GM23248 (cell line): Measurements from ENCODE around the gene CUEDC2. TPM values are rescaled to one million over a fixed set of nuclear protein-coding genes. Genes with fewer than 3 reads are reported as not detected.
A peak's percentile ranks its signal among the peaks of the same experiment; 100 is the strongest.

Source experiments
- DNase-seq: peaks from one replicate; pipeline ENCODE4 v3.0.0-alpha.2; 2015
- H2AFZ ChIP-seq: fragments of 200-600 bp; sonication (generic); 2 replicates; pipeline ENCODE4 v1.6.1; 2016; ENCODE audit warnings: antibody characterized with exemption
- H3F3A ChIP-seq: fragments of 200-600 bp; sonication (generic); 2 replicates; pipeline ENCODE4 v1.6.1; 2016; ENCODE audit warnings: mild to moderate bottlenecking, antibody characterized with exemption, mixed run types; ENCODE audit not compliant: insufficient read depth
- H3K27ac ChIP-seq: fragments of 200-600 bp; sonication (generic); 2 replicates; pipeline ENCODE4 v1.5.1; 2016; ENCODE audit warnings: mild to moderate bottlenecking
- H3K27me3 ChIP-seq: fragments of 200-600 bp; sonication (generic); replicated peaks from 2 replicates; pipeline ENCODE4 v1.6.1; 2016; ENCODE audit warnings: mild to moderate bottlenecking; ENCODE audit not compliant: insufficient read depth
- H3K36me3 ChIP-seq: fragments of 200-600 bp; sonication (generic); 2 replicates; pipeline ENCODE4 v1.6.1; 2016; ENCODE audit warnings: low read depth, mild to moderate bottlenecking
- H3K4me1 ChIP-seq: fragments of 200-600 bp; sonication (generic); 2 replicates; pipeline ENCODE4 v1.6.1; 2016; ENCODE audit warnings: mild to moderate bottlenecking; ENCODE audit not compliant: insufficient read depth
- H3K4me2 ChIP-seq: fragments of 200-600 bp; sonication (generic); one replicate; pipeline ENCODE4 v1.6.1; 2016; ENCODE audit warnings: mild to moderate bottlenecking; ENCODE audit not compliant: unreplicated experiment
- H3K4me3 ChIP-seq: fragments of 200-600 bp; sonication (generic); 2 replicates; pipeline ENCODE4 v1.5.1; 2016; ENCODE audit warnings: mild to moderate bottlenecking
- H3K79me2 ChIP-seq: fragments of 200-600 bp; sonication (generic); 2 replicates; pipeline ENCODE4 v1.6.1; 2016; ENCODE audit warnings: mild to moderate bottlenecking; ENCODE audit not compliant: insufficient read depth
- H3K9ac ChIP-seq: fragments of 200-600 bp; sonication (generic); 2 replicates; pipeline ENCODE4 v1.6.1; 2016; ENCODE audit warnings: mild to moderate bottlenecking
- H3K9me2 ChIP-seq: fragments of 200-600 bp; sonication (generic); 2 replicates; pipeline ENCODE4 v1.6.1; 2016; ENCODE audit warnings: mixed run types, mild to moderate bottlenecking, moderate library complexity; ENCODE audit not compliant: insufficient read depth
- H3K9me3 ChIP-seq: fragments of 200-600 bp; sonication (generic); one replicate; pipeline ENCODE4 v1.6.1; 2017; ENCODE audit warnings: low read depth
- H4K20me1 ChIP-seq: fragments of 200-600 bp; sonication (generic); 2 replicates; pipeline ENCODE4 v1.6.0; 2016; ENCODE audit not compliant: insufficient read depth
- EZH2 ChIP-seq: fragments of 200-600 bp; sonication (generic); IDR thresholded peaks from 2 replicates; pipeline ENCODE4 v1.6.1; 2018; ENCODE audit warnings: antibody characterized with exemption, mild to moderate bottlenecking; ENCODE audit not compliant: insufficient read depth, poor library complexity, severe bottlenecking
- EZH2phosphoT487 ChIP-seq: fragments of 200-600 bp; sonication (generic); IDR thresholded peaks from 2 replicates; pipeline ENCODE4 v1.6.1; 2018; ENCODE audit warnings: antibody characterized with exemption, moderate library complexity, mild to moderate bottlenecking, low read depth; ENCODE audit not compliant: insufficient read depth
- WGBS, 2 experiments: methylation state at CpG; one replicate each; pipeline ENCODE4 v1.1.6; 2015 to 2017; ENCODE audit warnings: low lambda C conversion rate in 2 of 2, low coverage in 1 of 2; ENCODE audit errors: missing lambda C conversion rate in 2 of 2; 5-methylcytosine and 5-hydroxymethylcytosine counted together
- in situ Hi-C: fragments of 300-500 bp; cut with MboI; formaldehyde crosslinking; loops from 2 replicates; pipeline ENCODE4 v1.15.0; 2020
- microRNA counts: library from miRNA; unstranded; fragments of <30 nt; microRNA quantifications from one replicate; lab custom pipeline; 2016
- microRNA-seq: library from miRNA; unstranded; fragments of <30 nt; microRNA quantifications from one replicate; pipeline ENCODE4, GENCODE V29; 2016; ENCODE audit warnings: borderline number of aligned reads
- polyA plus RNA-seq: library from polyadenylated mRNA; unstranded; fragments of >200 nt; fragmentation: Nextera tagmentation; extraction: Ambion mirVana; gene quantifications from 2 replicates; pipeline ENCODE4 v1.2.1, GENCODE V29; 2016
- small RNA-seq: library from RNA; depleted of rRNA; stranded (forward); fragments of <200 nt; gene quantifications from one replicate; pipeline ENCODE3, GENCODE V24; 2014; ENCODE audit warnings: low read depth, low replicate concordance
- total RNA-seq: library from RNA; depleted of rRNA; stranded (reverse); fragments of >200 nt; shearing (Covaris generic); gene quantifications from 2 replicates; pipeline ENCODE4 v1.2.3, GENCODE V29; 2014; rRNA removed

CUEDC2 gene
- total and polyA plus RNA-seq, 2 experiments from 2014 or later = 54.1 to 87.6 TPM

- H2AFZ ChIP-seq = no peak overlapping the region
- in situ Hi-C loops = no loop called here
- no peaks in the 10 kb centered on the region for H3K9me2 ChIP-seq
- no peaks in the 10 kb centered on the region for H3K4me1 ChIP-seq
- H3F3A ChIP-seq = peaks cover 8% of the 10 kb centered on the region; the same call in 1 of the 2 replicates
- WGBS, 2 experiments = 91 to 92% methylated on average over 6 of the region's 6 CpGs
- no peaks in the 10 kb centered on the region for H3K27me3 ChIP-seq
- no peak overlapping the region for H3K27ac ChIP-seq
- H4K20me1 ChIP-seq = no peaks in the 10 kb centered on the region
- H3K9ac ChIP-seq = no peak overlapping the region
- TF ChIP-seq EZH2phosphoT487 (no peak), EZH2 (no peak)
- peaks cover 28% of the 10 kb centered on the region; the same call in 1 of the 2 replicates for H3K36me3 ChIP-seq
- H3K4me3 ChIP-seq = no peak overlapping the region
- no peaks in the 10 kb centered on the region for H3K9me3 ChIP-seq
- no peak for DNase-seq
- no peaks in the 10 kb centered on the region for H3K79me2 ChIP-seq
- no peak overlapping the region for H3K4me2 ChIP-seq
These were observed 53.0 kb downstream of the CUEDC2 start for GRCh38 chr10:102379383-102379782.

GRCh38 chr10:102376901-102377300 lies 55.5 kb downstream of the CUEDC2 start:
- no peak for DNase-seq
- Histone ChIP-seq H3K36me3 (peaks cover 43% of the 10 kb centered on the region; the same call in 1 of the 2 replicates), H3F3A (no peaks in the 10 kb centered on the region), H3K4me3 (no peak overlapping the region), H3K4me2 (no peak overlapping the region), H3K4me1 (no peaks in the 10 kb centered on the region), H4K20me1 (no peaks in the 10 kb centered on the region), H3K27me3 (no peaks in the 10 kb centered on the region), H3K27ac (no peak overlapping the region), H3K9ac (no peak overlapping the region), H3K9me3 (no peaks in the 10 kb centered on the region), H3K79me2 (no peaks in the 10 kb centered on the region), H2AFZ (no peak overlapping the region), H3K9me2 (no peaks in the 10 kb centered on the region)
- 88 to 89% methylated on average over 12 of the region's 12 CpGs for WGBS, 2 experiments
- in situ Hi-C loops = no loop called here
- no peak for TF ChIP-seq EZH2
- no peak for TF ChIP-seq EZH2phosphoT487

GRCh38 chr10:102375867-102376266 lies 56.5 kb downstream of the CUEDC2 start:
- no peak overlapping the region for H3K9ac ChIP-seq
- no peak overlapping the region for H3K4me3 ChIP-seq

GRCh38 chr10:102375250-102375649 lies 57.1 kb downstream of the CUEDC2 start:
- Histone ChIP-seq H4K20me1 (no peaks in the 10 kb centered on the region), H3K27ac (no peak overlapping the region), H3K4me3 (no peak overlapping the region), H3K9me3 (no peaks in the 10 kb centered on the region), H2AFZ (no peak overlapping the region), H3F3A (no peaks in the 10 kb centered on the region), H3K4me2 (no peak overlapping the region), H3K9me2 (no peaks in the 10 kb centered on the region), H3K27me3 (no peaks in the 10 kb centered on the region), H3K79me2 (0 out of 2 replicates have a peak, but pooled peaks cover 4% of the 10 kb centered on the region), H3K4me1 (no peaks in the 10 kb centered on the region), H3K9ac (no peak overlapping the region), H3K36me3 (peaks cover 56% of the 10 kb centered on the region)
- in situ Hi-C loops = no loop called here
- 86 to 87% methylated on average over 7 of the region's 7 CpGs for WGBS, 2 experiments
- DNase-seq = no peak
- TF ChIP-seq EZH2phosphoT487 (no peak), EZH2 (no peak)

More at GRCh38 chr10:102375867-102376266, 56.5 kb downstream of the CUEDC2 start:
- Histone ChIP-seq H4K20me1 (no peaks in the 10 kb centered on the region), H3K9me3 (no peaks in the 10 kb centered on the region), H3K36me3 (peaks cover 49% of the 10 kb centered on the region), H2AFZ (no peak overlapping the region), H3K79me2 (0 out of 2 replicates have a peak, but pooled peaks cover 4% of the 10 kb centered on the region), H3K27me3 (no peaks in the 10 kb centered on the region), H3K27ac (no peak overlapping the region), H3K9me2 (no peaks in the 10 kb centered on the region), H3F3A (no peaks in the 10 kb centered on the region), H3K4me2 (no peak overlapping the region), H3K4me1 (no peaks in the 10 kb centered on the region)
- no peak for DNase-seq
- in situ Hi-C loops = no loop called here
- WGBS, 2 experiments = 82 to 98% methylated on average over 2 of the region's 2 CpGs
- no peak for TF ChIP-seq EZH2
- no peak for TF ChIP-seq EZH2phosphoT487

MicroRNAs encoded within 50 kb of the gene (microRNA counts, 767-probe panel; counts per million panel counts)
- 447 counts per million, percentile 86 among the panel's probes with 10 or more counts for microRNA hsa-miR-146b-3p (lab: Ali Mortazavi, UCI)
- microRNA hsa-miR-146b-5p (lab: Ali Mortazavi, UCI) = 447 counts per million, percentile 86 among the panel's probes with 10 or more counts

Small RNA genes lying within 50 kb of the gene (microRNA-seq; reads per million reads assigned to microRNA genes)
- 942 reads per million, percentile 75 among the genes with 10 or more reads in this experiment for gene MIR146B

Small RNA genes lying within 50 kb of the gene (small RNA-seq; reads per million reads assigned to genes)
- gene MIR146B = 139 reads per million, percentile 95 among the genes with 10 or more reads in this experiment

Other genes starting within 250 kb of the CUEDC2 start
- 1.9 TPM in 1 of 2 replicates, not detected in the other for gene ELOVL3, start 206.3 kb downstream of the CUEDC2 start, total RNA-seq
- 1.4 and 1.9 TPM in 2 replicates for gene ELOVL3, start 206.3 kb downstream of the CUEDC2 start, polyA plus RNA-seq
- gene PITX3, start 191.1 kb downstream of the CUEDC2 start, total RNA-seq = not detected in 2 replicates
- gene PITX3, start 191.1 kb downstream of the CUEDC2 start, polyA plus RNA-seq = not detected in 2 replicates
- 43.9 and 48.7 TPM in 2 replicates for gene GBF1, start 187.0 kb downstream of the CUEDC2 start, total RNA-seq
- 28.1 and 29.8 TPM in 2 replicates for gene GBF1, start 187.0 kb downstream of the CUEDC2 start, polyA plus RNA-seq
- 21.5 and 34.7 TPM in 2 replicates for gene NFKB2, start 36.9 kb downstream of the CUEDC2 start, total RNA-seq
- 5.7 and 6.7 TPM in 2 replicates for gene NFKB2, start 36.9 kb downstream of the CUEDC2 start, polyA plus RNA-seq
- 1.0 and 11.3 TPM in 2 replicates for gene PSD, start 13.8 kb downstream of the CUEDC2 start, total RNA-seq
- 0.95 and 1.8 TPM in 2 replicates for gene PSD, start 13.8 kb downstream of the CUEDC2 start, polyA plus RNA-seq
- gene FBXL15, start 11.7 kb downstream of the CUEDC2 start, total RNA-seq = 23.1 and 23.6 TPM in 2 replicates
- gene FBXL15, start 11.7 kb downstream of the CUEDC2 start, polyA plus RNA-seq = 17.7 and 19.8 TPM in 2 replicates
- gene C10orf95, start 19.0 kb upstream of the CUEDC2 start, total RNA-seq = not detected in 2 replicates
- gene C10orf95, start 19.0 kb upstream of the CUEDC2 start, polyA plus RNA-seq = not detected in 2 replicates
- gene ACTR1A, start 70.1 kb upstream of the CUEDC2 start, total RNA-seq = 109 and 134 TPM in 2 replicates
- 127 and 134 TPM in 2 replicates for gene ACTR1A, start 70.1 kb upstream of the CUEDC2 start, polyA plus RNA-seq
- 3.1 and 3.7 TPM in 2 replicates for gene SUFU, start 71.4 kb upstream of the CUEDC2 start, total RNA-seq
- gene SUFU, start 71.4 kb upstream of the CUEDC2 start, polyA plus RNA-seq = 5.0 and 5.5 TPM in 2 replicates
- 108 and 114 TPM in 2 replicates for gene TRIM8, start 211.9 kb upstream of the CUEDC2 start, total RNA-seq
- 35.6 and 37.5 TPM in 2 replicates for gene TRIM8, start 211.9 kb upstream of the CUEDC2 start, polyA plus RNA-seq